ENCODE measurements around the gene NUBP2. TPM values are rescaled to one million over a fixed set of nuclear protein-coding genes. Genes with fewer than 3 reads are reported as not detected.

NUBP2 gene
- total and polyA plus RNA-seq, 10 of the 15 experiments (the other 5 are each of a cell fraction or from before 2014, with no cell fraction given), result 1.9 to 129 (median 51.7) TPM

GRCh38 chr16:1782408-1783264 lies at the start of gene NUBP2, which contains the start of gene SPSB3 (continued):
- TF ChIP-seq PBX3 (IDR thresholded peaks at IDR 0.05; ENCODE audit: insufficient replicate concordance, low read depth, low read length), result peak; percentile 96
- TF ChIP-seq NKRF (conservative IDR thresholded peaks at IDR 0.05), result peak; percentile 96
- no peak for TF ChIP-seq IKZF2 (IDR thresholded peaks at IDR 0.05)
- peak; percentile 47; the same call in 1 of the 2 replicates for TF ChIP-seq TAF1 (IDR thresholded peaks at IDR 0.05; ENCODE audit: borderline replicate concordance, low read depth, low read length)
- TF ChIP-seq SRF (IDR thresholded peaks at IDR 0.05; ENCODE audit: low read depth in 2 of 2, low read length in 2 of 2), result peak in 1 of 2 experiments; percentile 63; a peak in 1 of 4 replicates
- no peak for TF ChIP-seq CUX1 (IDR thresholded peaks at IDR 0.05; ENCODE audit: insufficient replicate concordance, low read depth, low read length)
- peak; percentile 29; the same call in 1 of the 2 replicates for TF ChIP-seq NR2C1 (IDR thresholded peaks at IDR 0.05)
- peak; percentile 46 for TF ChIP-seq SIX5 (IDR thresholded peaks at IDR 0.05; ENCODE audit: low read depth, low read length, severe bottlenecking)
- TF ChIP-seq NFXL1 (IDR thresholded peaks at IDR 0.05; ENCODE audit: borderline replicate concordance), result 0 out of 2 replicates have a peak, but pooled peaks have one; percentile 35
- TF ChIP-seq ESRRA (IDR thresholded peaks at IDR 0.05; ENCODE audit: low read length), result no peak
- no peak for TF ChIP-seq JUNB (IDR thresholded peaks at IDR 0.05)
- TF ChIP-seq CBX3 (IDR thresholded peaks at IDR 0.05; ENCODE audit: borderline replicate concordance, low read depth), result no peak
- TF ChIP-seq, protein P1, sequence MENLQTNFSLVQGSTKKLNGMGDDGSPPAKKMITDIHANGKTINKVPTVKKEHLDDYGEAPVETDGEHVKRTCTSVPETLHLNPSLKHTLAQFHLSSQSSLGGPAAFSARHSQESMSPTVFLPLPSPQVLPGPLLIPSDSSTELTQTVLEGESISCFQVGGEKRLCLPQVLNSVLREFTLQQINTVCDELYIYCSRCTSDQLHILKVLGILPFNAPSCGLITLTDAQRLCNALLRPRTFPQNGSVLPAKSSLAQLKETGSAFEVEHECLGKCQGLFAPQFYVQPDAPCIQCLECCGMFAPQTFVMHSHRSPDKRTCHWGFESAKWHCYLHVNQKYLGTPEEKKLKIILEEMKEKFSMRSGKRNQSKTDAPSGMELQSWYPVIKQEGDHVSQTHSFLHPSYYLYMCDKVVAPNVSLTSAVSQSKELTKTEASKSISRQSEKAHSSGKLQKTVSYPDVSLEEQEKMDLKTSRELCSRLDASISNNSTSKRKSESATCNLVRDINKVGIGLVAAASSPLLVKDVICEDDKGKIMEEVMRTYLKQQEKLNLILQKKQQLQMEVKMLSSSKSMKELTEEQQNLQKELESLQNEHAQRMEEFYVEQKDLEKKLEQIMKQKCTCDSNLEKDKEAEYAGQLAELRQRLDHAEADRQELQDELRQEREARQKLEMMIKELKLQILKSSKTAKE (IDR thresholded peaks at IDR 0.05; ENCODE audit: low read depth, poor library complexity, severe bottlenecking), result peak; percentile 65
- TF ChIP-seq ASH2L (IDR thresholded peaks at IDR 0.05; ENCODE audit: borderline replicate concordance, low read depth), result no peak; the same call in 1 of the 2 replicates
- no peak for TF ChIP-seq IRF4 (IDR thresholded peaks at IDR 0.05; ENCODE audit: low read depth, low read length)
